A549 (cell line): ENCODE measurements around the gene LRRC63. TPM values are rescaled to one million over a fixed set of nuclear protein-coding genes. Genes with fewer than 3 reads are reported as not detected.
"Not testable (repeated sequence)": the region's sequence is repeated elsewhere in the genome, so short reads cannot be mapped to it uniquely, and the experiment has no call there.

Source experiments
- ATAC-seq, 2 experiments: fragments of 200-7000 bp in 1 of 2; fragments of >200 bp in 1 of 2; cut with Nextera tagmentation in 1 of 2; cut with Tn5 transposase in 1 of 2; 3 replicates each; pipeline versions ENCODE4 v1.8.0 to v1.9.1; 2018 to 2020; ENCODE audit warnings: mild to moderate bottlenecking in 1 of 2, moderate library complexity in 1 of 2
- CTCF ChIA-PET: fragments of 300-600 bp; sonication (Branson Sonifier 250); formaldehyde crosslinking; extraction: SDS; loops from one replicate; lab custom pipeline; 2021; ENCODE audit warnings: antibody characterized with exemption, inconsistent platforms; lab: Yijun Ruan, JAX
- POLR2A ChIA-PET: fragments of 350-600 bp; formaldehyde crosslinking; extraction: SDS; loops from one replicate; lab custom pipeline; 2021; ENCODE audit warnings: antibody characterized with exemption, inconsistent platforms; lab: Yijun Ruan, JAX
- DNase-seq, 2 experiments: peaks; one replicate each; pipeline versions ENCODE4 v3.0.0 to v3.0.0-alpha.2; 2011 to 2016; ENCODE audit warnings: low read depth in 1 of 2, low spot score in 1 of 2
- FAIRE-seq: peaks from 2 replicates; lab custom pipeline; 2011; peaks lifted over from hg19 to GRCh38; lab: Jason Lieb, UNC
- H3K27ac ChIP-seq, 2 experiments: fragments of >200 bp; sonication (Bioruptor Twin); formaldehyde crosslinking; 3 replicates each; pipeline ENCODE4 v1.5.1; 2016 to 2017
- H3K4me1 ChIP-seq: fragments of >200 bp; sonication (Bioruptor Twin); formaldehyde crosslinking; 3 replicates; pipeline ENCODE4 v1.6.1; 2016
- H3K4me2 ChIP-seq: fragments of >200 bp; sonication (Bioruptor Twin); formaldehyde crosslinking; 3 replicates; pipeline ENCODE4 v1.6.1; 2016
- H3K4me3 ChIP-seq: fragments of >200 bp; sonication (Bioruptor Twin); formaldehyde crosslinking; 3 replicates; pipeline ENCODE4 v1.5.1; 2016
- H3K9me3 ChIP-seq: fragments of >200 bp; sonication (Bioruptor Twin); formaldehyde crosslinking; 3 replicates; pipeline ENCODE4 v1.6.1; 2016
- ATOH8 ChIP-seq: fragments of 250-450 bp; sonication (Bioruptor Pico); IDR thresholded peaks from 2 replicates; pipeline ENCODE4 v1.5.0; 2020; ENCODE audit warnings: low read depth, mild to moderate bottlenecking, moderate library complexity
- CBX2 ChIP-seq: fragments of 200-600 bp; sonication (generic); IDR thresholded peaks from 2 replicates; pipeline ENCODE4 v1.6.1; 2016; ENCODE audit warnings: low read depth, mild to moderate bottlenecking, borderline replicate concordance
- CHD2 ChIP-seq: fragments of 150-350 bp; IDR thresholded peaks from 2 replicates; pipeline ENCODE4 v1.6.1; 2014; ENCODE audit warnings: low read length; ENCODE audit not compliant: partially characterized antibody
- CTCF ChIP-seq: fragments of >200 bp; sonication (Bioruptor Twin); formaldehyde crosslinking; IDR thresholded peaks from 3 replicates; pipeline ENCODE4 v1.5.1; 2016
- E2F6 ChIP-seq: IDR thresholded peaks from 2 replicates; pipeline ENCODE4 v1.6.1; 2012; ENCODE audit warnings: low read depth, borderline replicate concordance
- EHMT2 ChIP-seq: fragments of 200-600 bp; sonication (generic); IDR thresholded peaks from 2 replicates; pipeline ENCODE4 v1.6.1; 2016; ENCODE audit warnings: antibody characterized with exemption, low read depth, mild to moderate bottlenecking, moderate library complexity
- GATA3 ChIP-seq: IDR thresholded peaks from 2 replicates; pipeline ENCODE4 v1.6.1; 2012; ENCODE audit warnings: borderline replicate concordance
- HDAC2 ChIP-seq: fragments of 200-600 bp; sonication (generic); IDR thresholded peaks from 2 replicates; pipeline ENCODE4 v1.6.1; 2016
- HEYL ChIP-seq: fragments of 250-450 bp; sonication (Bioruptor Pico); IDR thresholded peaks from 2 replicates; pipeline ENCODE4 v1.8.0; 2021; ENCODE audit warnings: mild to moderate bottlenecking, moderate library complexity
- JUN ChIP-seq, 2 experiments: fragments of >200 bp; sonication (Bioruptor Twin); formaldehyde crosslinking; IDR thresholded peaks; 2 replicates in 1 of 2; 3 replicates in 1 of 2; pipeline ENCODE4 v1.6.1; 2016 to 2017
- MAZ ChIP-seq: fragments of 150-350 bp; IDR thresholded peaks from 2 replicates; pipeline ENCODE4 v1.6.1; 2014; ENCODE audit warnings: antibody characterized with exemption, low read depth, low read length, borderline replicate concordance
- MYC ChIP-seq: IDR thresholded peaks from 2 replicates; pipeline ENCODE4 v1.6.1; 2012; ENCODE audit warnings: mild to moderate bottlenecking, inconsistent platforms, low read length, improper control_type of control experiment, borderline replicate concordance
- NR3C1 ChIP-seq: fragments of >200 bp; sonication (Bioruptor Twin); formaldehyde crosslinking; IDR thresholded peaks from 3 replicates; pipeline ENCODE4 v1.6.1; 2017
- POLR2AphosphoS2 ChIP-seq: conservative IDR thresholded peaks from 2 replicates; pipeline ENCODE4 v1.6.1; 2012; ENCODE audit warnings: low read length, improper control_type of control experiment, inconsistent platforms
- RAD21 ChIP-seq, 2 experiments: fragments of >200 bp in 1 of 2; sonication (Bioruptor Twin) in 1 of 2; formaldehyde crosslinking in 1 of 2; IDR thresholded peaks in 1 of 2; conservative IDR thresholded peaks in 1 of 2; 2 replicates in 1 of 2; 3 replicates in 1 of 2; pipeline ENCODE4 v1.6.1; 2012 to 2018; ENCODE audit warnings: inconsistent platforms in 1 of 2
- RARB ChIP-seq: fragments of 250-450 bp; sonication (Bioruptor Pico); IDR thresholded peaks from 2 replicates; pipeline ENCODE4 v1.8.0; 2021; ENCODE audit warnings: mild to moderate bottlenecking, moderate library complexity
- REST ChIP-seq: fragments of 200-600 bp; sonication (generic); IDR thresholded peaks from 2 replicates; pipeline ENCODE4 v1.6.1; 2016; ENCODE audit warnings: antibody characterized with exemption, mild to moderate bottlenecking, moderate library complexity
- RNF2 ChIP-seq: fragments of 200-600 bp; sonication (generic); IDR thresholded peaks from 2 replicates; pipeline ENCODE4 v1.6.1; 2016; ENCODE audit warnings: low read depth, mild to moderate bottlenecking, antibody characterized with exemption, moderate library complexity, borderline replicate concordance
- SREBF2 ChIP-seq: fragments of 450-650 bp; IDR thresholded peaks from 2 replicates; pipeline ENCODE4 v1.6.1; 2014; ENCODE audit warnings: mild to moderate bottlenecking, moderate library complexity
- TP53 ChIP-seq: fragments of 250-450 bp; sonication (Bioruptor Pico); IDR thresholded peaks from 2 replicates; pipeline ENCODE4 v1.5.0; 2021; ENCODE audit warnings: mild to moderate bottlenecking, moderate library complexity
- USF2 ChIP-seq: fragments of 450-650 bp; IDR thresholded peaks from 2 replicates; pipeline ENCODE4 v1.6.1; 2014; ENCODE audit warnings: antibody characterized with exemption
- ZC3H11A ChIP-seq: fragments of 450-650 bp; IDR thresholded peaks from 2 replicates; pipeline ENCODE4 v1.6.1; 2014; ENCODE audit warnings: antibody characterized with exemption, mild to moderate bottlenecking
- WGBS: methylation state at CpG from one replicate; pipeline ENCODE4 v1.1.6; 2017; ENCODE audit errors: missing lambda C conversion rate; 5-methylcytosine and 5-hydroxymethylcytosine counted together
- polyA plus RNA-seq, 4 experiments: library from polyadenylated mRNA; depleted of rRNA in 3 of 4; stranded (reverse); fragments of >200 nt; fragmentation: RNase III in 1 of 4; extraction: RNeasy Plus Mini Kit Qiagen cat#74134 plus additional on column Dnase treatment in 1 of 4; gene quantifications; 2 replicates in 3 of 4; 3 replicates in 1 of 4; pipeline ENCODE4 v1.2.3, GENCODE V29; 2011 to 2017

The LRRC63 gene
- polyA plus RNA-seq, 2 of the 4 experiments (the other 2 are of a cell fraction), result 0.06 to 0.19 TPM

- H3K9me3 ChIP-seq, FAIRE-seq, POLR2A ChIA-PET, CTCF ChIA-PET, H3K4me2 ChIP-seq, H3K27ac ChIP-seq, H3K4me1 ChIP-seq, ATAC-seq, H3K4me3 ChIP-seq, DNase-seq: not testable (repeated sequence)
- 77% methylated on average over 16 of the region's 16 CpGs for whole genome bisulfite sequencing
Measured at GRCh38 chr13:46283912-46284824, 72.4 kb downstream of the LRRC63 start.

GRCh38 chr13:46286972-46287371, 75.2 kb downstream of the LRRC63 start:
- 60% methylated on average over 1 of the region's 1 CpG for WGBS
- no peak overlapping the region for H3K27ac ChIP-seq
- TF ChIP-seq USF2 (no peak), MYC (no peak), RARB (CRISPR knock-in tag) (no peak), ZC3H11A (no peak), MAZ (no peak), TP53 (CRISPR knock-in tag) (no peak), POLR2AphosphoS2 (no peak), JUN (IDR thresholded peaks at IDR 0.05) (no peak), HDAC2 (no peak), EHMT2 (no peak), CHD2 (no peak), REST (no peak), ATOH8 (CRISPR knock-in tag) (no peak)
- TF ChIP-seq, all 56 proteins: peak for 0
- POLR2A ChIA-PET, result no interaction called here
- CTCF ChIA-PET, result interaction anchor here (0.6 kb wide), 1 partner anchor 453 kb away, joined by 4 read pairs; no protein-coding TSS in a partner anchor
- no peak overlapping the region for H3K4me2 ChIP-seq
- ATAC-seq, result no peak
- no peak overlapping the region for H3K4me3 ChIP-seq
- no peak for DNase-seq
- no peaks in the 10 kb centered on the region for H3K9me3 ChIP-seq
- FAIRE-seq, result no peak
- no peaks in the 10 kb centered on the region for H3K4me1 ChIP-seq

GRCh38 chr13:46288570-46289259, 77.0 kb downstream of the LRRC63 start:
- Histone ChIP-seq H3K4me3 (no peak overlapping the region), H3K4me2 (no peak overlapping the region), H3K27ac (no peak overlapping the region), H3K9me3 (no peaks in the 10 kb centered on the region), H3K4me1 (no peaks in the 10 kb centered on the region)
- no peak for TF ChIP-seq RNF2
- no peak for TF ChIP-seq SREBF2
- no peak for TF ChIP-seq NR3C1
- no peak for TF ChIP-seq CBX2
- TF ChIP-seq HEYL (CRISPR knock-in tag), result no peak
- TF ChIP-seq E2F6, result no peak
- TF ChIP-seq CTCF, result peak; percentile 41
- peak; percentile 24 to 61; a peak in 3 of 5 replicates for TF ChIP-seq RAD21 (conservative IDR thresholded peaks at IDR 0.05 in 1 of 2, IDR thresholded peaks at IDR 0.05 in 1 of 2)
- no peak for TF ChIP-seq GATA3
- peak; percentile 8 to 25 for DNase-seq
- WGBS, result 26% methylated on average over 5 of the region's 5 CpGs
- ChIA-PET POLR2A (no interaction called here), CTCF (interaction anchor here (1.4 kb wide), 1 partner anchor 22 kb away, joined by 4 read pairs; no protein-coding TSS in a partner anchor)
- no peak for FAIRE-seq
- peak; percentile 62 to 71; a peak in 3 of 6 replicates for ATAC-seq
